ENCODE data around the gene IL3.
"Not testable (repeated sequence)": the region's sequence is repeated elsewhere in the genome, so short reads cannot be mapped to it uniquely, and the experiment has no call there.

The IL3 gene

GRCh38 chr5:132095424-132095972, 35.0 kb downstream of the IL3 start:
- no peak for FAIRE-seq

- no peak for FAIRE-seq
Measured at GRCh38 chr5:132096904-132097303, 36.4 kb downstream of the IL3 start.

- no peak for FAIRE-seq
Measured at GRCh38 chr5:132098151-132098594, 37.7 kb downstream of the IL3 start.

GRCh38 chr5:132098621-132099020, 38.2 kb downstream of the IL3 start:
- FAIRE-seq: no peak

- FAIRE-seq: no peak
Measured at GRCh38 chr5:132099076-132099748, 38.8 kb downstream of the IL3 start.

GRCh38 chr5:132099905-132100304, 39.5 kb downstream of the IL3 start:
- no peak for FAIRE-seq

- FAIRE-seq: no peak
Measured at GRCh38 chr5:132100672-132101261, 40.3 kb downstream of the IL3 start.

- no peak for FAIRE-seq
Measured at GRCh38 chr5:132101385-132101880, 41.0 kb downstream of the IL3 start.

GRCh38 chr5:132102101-132102701, 41.7 kb downstream of the IL3 start:
- FAIRE-seq: no peak

- FAIRE-seq: no peak
Measured at GRCh38 chr5:132102944-132103331, 42.5 kb downstream of the IL3 start.

GRCh38 chr5:132103332-132103951, 43.0 kb downstream of the IL3 start:
- FAIRE-seq: no peak

GRCh38 chr5:132103969-132104391, 43.5 kb downstream of the IL3 start:
- FAIRE-seq: no peak

- FAIRE-seq: no peak
Measured at GRCh38 chr5:132104556-132104955, 44.1 kb downstream of the IL3 start.

- FAIRE-seq: no peak
Measured at GRCh38 chr5:132105688-132106087, 45.2 kb downstream of the IL3 start.

- FAIRE-seq: not testable (repeated sequence)
Measured at GRCh38 chr5:132108495-132108894, 48.0 kb downstream of the IL3 start.

GRCh38 chr5:132108957-132109356, 48.5 kb downstream of the IL3 start:
- not testable (repeated sequence) for FAIRE-seq

- no peak for FAIRE-seq
Measured at GRCh38 chr5:132109494-132110053, 49.1 kb downstream of the IL3 start.

- FAIRE-seq: no peak
Measured at GRCh38 chr5:132110195-132110594, 49.7 kb downstream of the IL3 start.

- FAIRE-seq: no peak
Measured at GRCh38 chr5:132110930-132111329, 50.5 kb downstream of the IL3 start.

- FAIRE-seq: no peak
Measured at GRCh38 chr5:132112111-132112510, 51.7 kb downstream of the IL3 start.
